HG02852 (cell line): Measurements from ENCODE around the gene IFIT1.
"Not testable (repeated sequence)": the region's sequence is repeated elsewhere in the genome, so short reads cannot be mapped to it uniquely, and the experiment has no call there.

ENCODE experiments used
- ATAC-seq: cut with Tn5 transposase; IDR thresholded peaks from one replicate; pipeline ENCODE4 v1.9.1; 2021; ENCODE audit warnings: mild to moderate bottlenecking, moderate library complexity; ENCODE audit not compliant: unreplicated experiment

IFIT1 gene

GRCh38 chr10:89428877-89429276, 36.5 kb downstream of the IFIT1 start:
- no peak for ATAC-seq

- ATAC-seq: no peak
These were observed 39.6 kb downstream of the IFIT1 start for GRCh38 chr10:89431977-89432376.

GRCh38 chr10:89438525-89438924, 46.1 kb downstream of the IFIT1 start:
- ATAC-seq: no peak

- no peak for ATAC-seq
These were observed 48.0 kb downstream of the IFIT1 start for GRCh38 chr10:89440226-89441009.

- no peak for ATAC-seq
These were observed 49.9 kb downstream of the IFIT1 start for GRCh38 chr10:89442289-89442688.

- ATAC-seq: not testable (repeated sequence)
These were observed 52.4 kb downstream of the IFIT1 start for GRCh38 chr10:89444819-89445218.

- no peak for ATAC-seq
These were observed 58.5 kb downstream of the IFIT1 start for GRCh38 chr10:89450901-89451300.

GRCh38 chr10:89452193-89452592, 59.8 kb downstream of the IFIT1 start:
- no peak for ATAC-seq

GRCh38 chr10:89454561-89455347, 62.3 kb downstream of the IFIT1 start:
- ATAC-seq: no peak
